ENCODE results near the gene CCR4.
"Not testable (repeated sequence)": the region's sequence is repeated elsewhere in the genome, so short reads cannot be mapped to it uniquely, and the experiment has no call there.

CCR4 gene

GRCh38 chr3:32951410-32951811 lies at the start of gene CCR4:
Gene CCR4 (plus strand): TSS chr3:32951644. CDS start chr3:32953423, 1,779 bp downstream.
- no peak for DNase-seq

DNA sequence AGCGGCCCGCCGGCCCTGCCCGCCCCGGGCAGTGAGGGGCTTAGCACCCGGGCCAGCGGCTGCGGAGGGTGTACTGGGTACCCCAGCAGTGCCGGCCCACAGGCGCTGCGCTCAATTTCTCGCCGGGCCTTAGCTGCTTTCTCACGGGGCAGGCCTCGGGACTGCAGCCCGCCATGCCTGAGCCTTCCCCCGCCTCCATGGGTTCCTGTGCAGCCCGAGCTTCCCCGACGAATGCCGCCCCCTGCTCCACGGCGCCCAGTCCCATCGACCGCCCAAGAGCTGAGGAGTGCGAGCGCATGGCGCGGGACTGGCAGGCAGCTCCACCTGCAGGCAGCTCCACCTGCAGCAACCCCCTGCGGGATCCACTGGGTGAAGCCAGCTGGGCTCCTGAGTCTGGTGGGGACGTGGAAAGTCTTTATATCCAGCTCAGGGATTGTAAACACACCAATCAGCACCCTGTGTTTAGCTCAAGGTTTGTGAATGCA lies 48.5 kb upstream of the CCR4 start:
- peak; percentile 51 for DNase-seq

GRCh38 chr3:32903953-32904352 lies 47.5 kb upstream of the CCR4 start:
- DNase-seq = no peak

DNA sequence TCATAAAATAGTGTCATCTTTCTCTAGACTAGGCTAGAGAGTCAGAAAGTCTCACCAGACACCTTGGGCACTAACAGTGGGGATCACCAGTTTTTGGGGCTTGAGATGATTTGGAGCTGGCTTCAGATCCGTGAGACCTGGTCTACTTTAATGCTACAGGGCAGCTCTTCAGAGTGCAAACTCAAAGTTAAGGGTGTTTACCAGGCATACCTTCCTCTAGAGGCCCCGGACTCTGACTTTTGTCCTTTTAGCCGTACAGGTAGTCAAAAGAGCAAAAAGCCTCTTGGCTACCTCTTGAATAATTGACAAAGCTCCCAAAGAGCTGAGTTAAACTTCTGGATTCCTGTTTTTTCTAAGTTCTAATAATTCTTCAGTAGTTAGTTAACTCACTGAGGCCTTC lies 41.4 kb upstream of the CCR4 start:
- no peak for DNase-seq

DNA sequence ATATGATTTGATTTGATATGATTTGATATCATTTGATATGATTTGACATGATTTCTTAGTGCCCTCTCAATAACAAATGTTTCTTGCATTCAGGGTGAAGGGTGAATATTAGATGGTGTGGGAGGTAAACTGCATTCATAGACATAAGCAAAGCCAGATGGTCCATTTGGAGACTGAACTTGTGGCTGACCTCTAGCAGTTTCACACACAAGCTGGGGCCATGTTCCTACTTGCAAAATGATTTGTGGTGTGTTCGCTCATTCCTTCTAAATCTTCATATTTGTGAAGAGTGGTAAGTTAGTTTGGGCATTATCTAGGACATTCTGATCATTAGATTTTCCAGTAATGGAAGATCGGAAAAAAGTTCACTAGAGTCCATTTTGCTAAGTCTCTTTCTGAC lies 40.5 kb upstream of the CCR4 start:
- DNase-seq = no peak

DNA sequence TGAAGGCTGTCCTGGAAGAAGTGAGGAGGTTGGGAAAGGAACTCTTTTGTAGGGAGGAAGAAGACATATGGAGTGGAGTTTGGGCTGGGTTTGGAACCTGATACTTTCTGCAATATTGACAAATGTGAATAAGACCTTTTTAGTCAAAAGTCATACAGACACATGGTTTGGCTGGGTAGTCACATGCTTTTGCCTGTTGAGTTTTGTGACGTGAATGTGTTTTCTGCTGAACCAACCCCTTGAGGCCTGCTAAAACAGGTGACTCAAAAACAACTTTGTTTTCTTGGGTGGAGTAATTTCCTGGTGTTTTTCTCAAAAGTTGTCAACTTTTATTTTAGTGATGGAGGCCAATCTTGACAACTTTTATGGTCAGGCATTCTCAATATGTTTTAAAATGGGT lies 39.4 kb upstream of the CCR4 start:
- DNase-seq = no peak

GRCh38 chr3:32913790-32914446 lies 37.5 kb upstream of the CCR4 start:
- peak; percentile 51 for DNase-seq

GRCh38 chr3:32919920-32920319 lies 31.5 kb upstream of the CCR4 start:
- no peak for DNase-seq

- no peak for DNase-seq
These were observed 29.4 kb upstream of the CCR4 start for GRCh38 chr3:32922078-32922477.

DNA sequence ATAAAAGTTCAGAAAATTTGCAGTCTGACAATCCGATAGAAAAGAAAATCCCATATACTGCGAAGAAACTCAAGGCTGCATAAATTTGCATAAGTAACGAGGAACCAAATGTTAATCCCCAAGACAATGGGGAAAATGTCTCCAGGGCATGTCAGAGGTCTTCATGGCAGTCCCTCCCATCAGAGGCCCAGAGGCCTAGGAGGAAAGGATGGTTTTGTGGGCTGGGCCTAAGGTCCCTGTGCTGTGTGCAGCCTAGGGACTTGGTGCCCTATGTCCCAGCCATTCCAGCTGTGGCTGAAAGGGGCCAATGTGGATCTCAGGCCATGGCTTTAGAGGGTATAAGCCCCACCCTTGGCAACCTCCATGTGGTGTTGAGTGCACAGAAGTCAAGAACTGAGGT lies 21.3 kb upstream of the CCR4 start:
- no peak for DNase-seq

- not testable (repeated sequence) for DNase-seq
These were observed 20.2 kb upstream of the CCR4 start for GRCh38 chr3:32931273-32931672.

DNA sequence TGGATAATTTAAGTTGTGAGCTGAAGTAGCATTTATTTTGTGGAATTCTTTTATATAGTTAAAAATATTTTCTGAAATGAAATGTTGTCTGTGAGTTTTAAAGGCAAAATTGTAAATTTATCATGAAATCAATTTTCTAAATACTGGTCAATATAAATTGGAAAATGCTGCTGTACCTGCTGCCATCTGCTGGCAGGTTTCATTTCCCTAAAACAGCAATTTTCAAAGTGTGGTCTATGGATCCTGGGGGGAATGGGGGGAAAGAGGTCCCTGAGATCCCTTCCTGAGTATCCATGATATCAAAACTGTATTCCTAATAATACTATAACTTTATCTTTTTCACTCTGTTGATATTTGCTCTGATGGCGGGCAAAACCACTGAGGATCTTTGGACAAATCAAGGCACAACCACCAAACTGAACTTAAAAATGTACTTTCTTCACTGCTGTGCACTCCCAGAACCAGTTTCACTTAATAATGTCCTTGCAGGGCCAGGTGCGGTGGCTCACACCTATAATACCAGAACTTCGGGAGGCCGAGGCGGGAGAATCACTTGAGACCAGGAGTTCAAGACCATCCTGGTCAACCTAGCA lies 17.2 kb upstream of the CCR4 start:
- no peak for DNase-seq

DNA sequence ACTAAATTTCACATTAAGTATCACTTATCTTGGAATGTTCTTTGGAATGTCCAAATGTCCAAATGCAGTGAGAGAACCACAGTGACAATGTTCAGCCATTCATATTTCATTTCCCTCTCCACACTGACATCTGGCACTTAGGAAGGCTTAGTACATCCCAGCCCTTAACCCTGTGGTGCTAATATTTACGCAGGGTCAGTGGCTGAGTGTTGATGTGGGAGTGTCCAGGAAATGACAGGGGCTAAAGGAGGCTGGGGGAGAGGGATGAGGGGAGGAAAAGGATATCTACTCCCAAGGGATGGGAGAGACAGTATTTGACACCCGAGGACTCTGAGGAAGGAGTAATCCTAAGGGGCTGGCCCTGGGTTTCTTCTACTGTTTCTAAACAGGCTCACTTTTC lies 14.1 kb upstream of the CCR4 start:
- no peak for DNase-seq

DNA sequence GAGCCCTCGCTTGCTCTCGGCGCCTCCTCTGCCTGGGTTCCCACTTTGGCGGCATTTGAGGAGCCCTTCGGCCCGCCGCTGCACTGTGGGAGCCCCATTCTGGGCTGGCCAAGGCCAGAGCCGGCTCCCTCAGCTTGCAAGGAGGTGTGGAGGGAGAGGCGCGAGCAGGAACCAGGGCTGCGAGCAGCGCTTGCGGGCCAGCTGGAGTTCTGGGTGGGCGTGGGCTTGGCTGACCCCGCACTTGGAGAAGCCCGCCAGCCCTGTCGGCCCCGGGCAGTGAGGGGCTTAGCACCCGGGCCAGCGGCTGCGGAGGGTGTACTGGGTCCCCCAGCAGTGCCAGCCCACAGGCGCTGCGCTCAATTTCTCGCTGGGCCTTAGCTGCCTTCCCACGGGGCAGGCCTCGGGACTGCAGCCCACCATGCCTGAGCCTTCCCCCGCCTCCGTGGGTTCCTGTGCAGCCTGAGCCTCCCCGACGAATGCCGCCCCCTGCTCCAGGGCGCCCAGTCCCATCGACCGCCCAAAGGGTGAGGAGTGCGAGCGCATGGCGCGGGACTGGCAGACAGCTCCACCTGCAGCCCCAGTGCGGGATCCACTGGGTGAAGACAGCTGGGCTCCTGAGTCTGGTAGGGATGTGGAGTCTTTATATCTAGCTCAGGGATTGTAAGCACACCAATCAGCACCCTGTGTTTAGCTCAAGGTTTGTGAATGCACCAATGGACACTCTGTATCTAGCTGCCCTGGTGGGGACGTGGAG lies 11.7 kb upstream of the CCR4 start:
- not testable (repeated sequence) for DNase-seq

DNA sequence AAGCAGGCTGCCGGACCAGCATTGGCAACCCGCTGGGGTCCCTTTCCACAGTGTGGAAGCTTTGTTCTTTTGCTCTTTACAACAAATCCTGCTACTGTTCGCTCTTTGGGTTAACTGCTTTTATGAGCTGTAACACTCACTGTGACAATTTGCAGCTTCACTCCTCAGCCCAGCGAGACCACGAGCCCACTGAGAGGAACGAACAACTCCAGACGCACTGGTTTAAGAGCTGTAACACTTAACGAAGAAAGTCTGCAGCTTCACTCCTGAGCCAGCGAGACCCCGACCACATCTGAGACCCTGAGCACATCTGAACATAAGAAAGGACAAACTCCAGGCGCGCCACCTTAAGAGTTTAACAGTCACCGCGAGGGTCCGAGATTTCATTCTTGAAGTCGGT lies 10.7 kb upstream of the CCR4 start:
- no peak for DNase-seq

GRCh38 chr3:32945136-32945535 lies 6.3 kb upstream of the CCR4 start:
- no peak for DNase-seq

- not testable (repeated sequence) for DNase-seq
These were observed 5.8 kb upstream of the CCR4 start for GRCh38 chr3:32945598-32945997.

- DNase-seq = no peak
These were observed 4.3 kb upstream of the CCR4 start for GRCh38 chr3:32946973-32947788.

DNA sequence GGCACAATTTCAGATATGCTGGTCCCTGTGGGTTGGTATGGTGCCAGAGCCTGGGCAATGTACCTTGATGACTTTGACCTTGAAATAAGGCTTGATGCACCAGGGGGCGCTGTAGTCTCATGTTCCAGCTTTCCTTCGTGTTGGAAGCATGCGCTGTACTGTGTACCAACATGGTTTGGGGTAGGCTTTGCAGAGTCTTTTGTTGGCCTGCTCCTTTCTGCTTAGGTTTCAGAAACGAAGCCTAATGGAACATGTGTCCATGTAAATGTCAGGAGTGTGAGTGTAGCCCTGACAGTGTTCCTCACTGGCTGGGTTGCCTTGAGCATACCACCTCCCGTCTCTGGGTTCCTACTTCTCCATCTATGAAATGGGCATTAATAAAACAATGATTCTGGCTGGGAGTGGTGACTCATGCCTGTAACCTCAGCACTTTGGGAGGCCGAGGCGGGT lies 3.6 kb upstream of the CCR4 start:
- peak; percentile 75 for DNase-seq

DNA sequence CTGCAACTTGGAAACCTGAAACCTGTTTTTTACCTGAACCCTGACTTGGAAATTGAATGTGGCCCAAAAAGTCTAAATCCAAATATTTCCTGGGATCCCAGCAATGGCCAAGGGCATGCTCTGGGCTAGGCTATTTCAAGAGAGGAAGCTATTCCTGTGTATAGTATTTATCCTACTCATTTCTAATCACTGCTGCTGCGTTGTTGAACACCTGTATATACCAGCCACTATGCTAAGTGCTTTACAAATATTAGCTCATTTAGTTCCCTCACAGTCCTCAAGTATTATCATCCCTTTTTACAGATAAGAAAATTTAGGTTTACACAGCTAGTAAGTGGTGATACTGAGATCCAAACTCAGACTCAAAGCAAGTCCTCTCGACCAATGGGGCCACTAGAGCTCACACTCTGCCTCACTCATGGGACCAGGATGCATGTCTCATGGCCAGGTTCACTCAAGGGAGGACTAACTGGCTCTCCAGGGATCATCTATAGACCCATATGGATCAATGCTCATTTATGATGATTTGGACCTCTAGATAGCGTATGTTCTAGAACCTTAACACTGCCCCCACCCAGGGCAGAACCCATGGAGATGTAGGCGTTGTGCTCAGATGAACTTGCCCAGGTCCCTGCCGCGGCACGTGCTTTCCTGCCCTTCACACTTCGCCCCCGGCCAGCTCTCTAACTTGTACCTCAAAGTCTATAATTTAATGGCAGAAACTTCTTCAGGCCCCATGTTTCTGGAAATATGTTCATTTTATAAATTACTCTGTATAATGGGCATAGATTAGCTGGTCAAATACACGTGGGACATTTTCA lies 2.6 kb upstream of the CCR4 start:
- no peak for DNase-seq

DNA sequence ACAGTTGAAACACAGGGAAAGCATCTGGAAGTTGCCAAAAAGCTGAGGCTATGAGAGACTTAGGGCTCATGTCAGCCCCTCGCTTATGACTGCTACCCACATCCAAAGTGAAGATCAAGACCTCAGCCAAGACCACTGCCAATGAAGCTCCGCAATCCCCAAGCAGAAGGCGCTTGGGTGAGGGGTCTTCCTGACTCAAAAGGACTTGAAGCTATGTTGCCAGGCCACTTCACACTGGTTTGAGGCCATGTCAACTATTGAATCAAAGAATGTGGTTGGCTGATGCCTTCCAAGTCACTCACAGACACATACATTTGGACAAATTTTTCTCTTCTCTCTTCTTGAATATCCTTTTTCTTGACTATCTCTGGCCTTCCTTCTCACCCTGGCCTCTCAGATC lies 928 bp upstream of the CCR4 start:
- DNase-seq = no peak

Measured in right forelimb (tissue), 1 donor.